HG02840 (cell line): ENCODE data around the gene PTPRN.
"Not testable (repeated sequence)": the region's sequence is repeated elsewhere in the genome, so short reads cannot be mapped to it uniquely, and the experiment has no call there.

Experiments
- ATAC-seq: cut with Tn5 transposase; IDR thresholded peaks from one replicate; pipeline ENCODE4 v1.9.1; 2021; ENCODE audit warnings: mild to moderate bottlenecking, moderate library complexity, moderate number of reproducible peaks; ENCODE audit not compliant: unreplicated experiment, low FRiP score

Gene PTPRN

GRCh38 chr2:219289195-219289536 is 20.0 kb downstream of the PTPRN start:
- no peak for ATAC-seq

GRCh38 chr2:219287580-219288265 is 21.5 kb downstream of the PTPRN start:
- ATAC-seq = no peak

DNA sequence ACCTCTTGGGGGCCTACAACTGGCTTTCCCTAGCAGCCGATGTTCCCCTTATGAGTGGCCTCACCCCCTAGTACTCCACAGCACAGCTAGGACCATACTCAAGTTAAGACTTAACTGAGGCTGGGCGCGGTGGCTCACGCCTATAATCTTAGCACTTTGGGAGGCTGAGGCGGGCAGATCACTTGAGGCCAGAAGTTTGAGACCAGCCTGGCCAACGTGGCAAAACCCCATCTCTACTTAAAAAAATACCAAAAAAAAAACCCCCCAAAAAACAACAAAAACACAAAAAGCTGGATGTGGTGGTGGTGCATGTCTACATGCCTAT is 22.1 kb downstream of the PTPRN start:
- not testable (repeated sequence) for ATAC-seq

DNA sequence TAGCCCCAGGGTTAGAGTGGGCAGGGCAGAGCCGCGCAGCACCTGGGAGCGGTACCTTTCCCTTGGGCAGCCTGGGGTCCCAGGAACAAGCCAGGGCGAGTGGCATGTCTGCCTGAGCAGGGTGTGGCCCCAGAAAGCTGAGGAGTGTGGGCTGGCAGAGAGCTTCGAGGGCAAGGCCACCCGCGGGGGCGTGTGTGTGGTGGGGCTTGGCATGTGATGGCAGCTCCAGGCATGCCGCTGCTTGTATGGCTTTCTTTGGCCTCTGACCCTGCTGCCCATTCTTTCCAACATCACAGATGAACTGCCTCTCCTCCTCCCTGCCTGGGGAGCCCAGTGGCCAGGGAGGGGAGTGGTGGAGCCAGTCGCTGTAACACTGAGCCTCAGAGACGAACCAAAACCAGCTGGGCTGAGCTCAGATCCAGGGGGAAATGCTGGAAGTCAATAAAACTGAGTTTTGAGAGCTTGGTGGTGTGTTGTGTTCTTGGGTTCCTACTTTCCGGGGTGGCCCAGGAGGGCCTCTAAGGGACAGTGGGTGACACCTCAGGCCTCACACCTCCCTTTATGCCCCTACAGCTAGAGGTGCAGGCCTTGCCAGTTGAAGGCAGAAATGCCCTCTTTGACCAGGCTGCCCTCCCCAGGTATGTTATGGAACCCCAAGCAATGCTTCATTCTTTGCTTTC is 22.6 kb downstream of the PTPRN start:
- no peak for ATAC-seq

DNA sequence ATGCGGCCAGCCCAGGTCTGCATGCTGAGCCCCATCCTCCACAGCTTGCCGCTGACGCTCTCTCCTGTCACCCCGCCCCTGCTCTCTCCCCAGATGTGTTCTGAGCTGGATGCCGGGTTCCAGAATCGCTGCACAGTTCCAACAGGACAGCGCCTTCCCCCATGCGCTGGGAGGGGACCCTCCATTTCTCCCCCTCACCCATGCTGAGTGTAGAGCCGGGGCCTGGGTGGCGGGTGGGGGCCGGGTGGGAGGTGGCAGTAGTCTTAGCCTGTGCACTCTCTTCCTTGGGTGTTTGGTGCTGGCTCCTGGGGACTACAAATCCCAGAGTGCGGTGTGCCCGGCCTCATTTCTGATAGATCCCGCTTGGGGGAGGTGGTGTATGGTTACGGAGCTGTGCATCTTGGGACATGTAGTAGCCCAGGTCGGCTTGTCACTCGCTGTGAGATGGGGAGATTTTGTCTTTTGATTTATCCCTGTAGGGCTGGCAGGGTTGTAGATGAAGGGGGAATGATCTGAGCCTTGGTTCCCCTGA is 23.2 kb downstream of the PTPRN start:
- no peak for ATAC-seq

DNA sequence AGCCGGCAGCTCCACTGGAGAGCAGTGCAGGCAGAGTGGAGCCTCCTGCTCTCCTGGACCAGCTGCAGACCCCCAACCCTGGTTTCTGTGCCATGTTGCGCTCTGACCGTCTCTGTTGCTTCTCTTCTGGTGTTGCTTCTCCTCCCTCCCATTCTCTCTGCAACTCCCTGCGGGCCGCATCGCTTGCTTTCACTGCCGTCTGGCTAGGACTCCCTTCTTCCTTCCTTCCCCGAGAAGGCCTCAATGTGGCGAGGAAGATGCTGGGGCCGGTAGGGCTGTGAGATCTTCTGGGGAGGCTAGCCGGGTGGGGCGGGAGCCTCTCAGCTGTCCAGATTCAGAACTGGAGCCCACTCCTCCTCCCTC is 23.8 kb downstream of the PTPRN start:
- no peak for ATAC-seq

- no peak for ATAC-seq
These were observed 24.5 kb downstream of the PTPRN start for GRCh38 chr2:219284501-219285372.

DNA sequence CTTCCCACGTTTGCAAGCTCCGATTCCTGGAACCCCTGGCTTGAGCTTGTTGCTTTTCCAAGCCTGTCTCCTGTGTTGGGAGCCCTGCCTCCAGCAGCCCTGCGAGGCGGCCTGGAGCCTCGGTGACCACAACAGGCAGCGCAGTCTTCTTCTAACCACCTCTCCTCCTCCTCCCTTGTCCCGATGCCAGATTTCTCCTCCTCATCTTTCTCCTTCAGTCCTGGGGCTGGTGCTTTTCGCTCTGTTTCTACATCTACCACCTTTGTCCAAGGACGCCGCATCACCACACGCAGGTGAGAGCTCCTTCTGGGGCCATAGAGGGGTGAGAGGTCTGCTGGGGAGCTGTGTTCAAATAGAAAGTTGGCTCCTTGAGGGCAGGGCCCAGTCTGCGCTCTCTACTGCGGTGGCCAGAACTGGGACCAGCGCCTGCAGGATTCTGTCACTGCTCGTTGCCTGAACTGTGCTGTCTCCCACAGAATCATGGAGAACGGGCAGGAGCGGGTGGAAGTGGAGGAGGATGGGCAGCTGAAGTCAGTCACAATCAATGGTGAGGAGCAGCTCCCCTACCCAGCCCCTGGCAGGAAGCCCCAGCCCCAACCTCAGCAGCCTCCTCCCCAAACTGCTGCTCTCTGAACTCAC is 26.1 kb downstream of the PTPRN start:
- ATAC-seq = no peak

DNA sequence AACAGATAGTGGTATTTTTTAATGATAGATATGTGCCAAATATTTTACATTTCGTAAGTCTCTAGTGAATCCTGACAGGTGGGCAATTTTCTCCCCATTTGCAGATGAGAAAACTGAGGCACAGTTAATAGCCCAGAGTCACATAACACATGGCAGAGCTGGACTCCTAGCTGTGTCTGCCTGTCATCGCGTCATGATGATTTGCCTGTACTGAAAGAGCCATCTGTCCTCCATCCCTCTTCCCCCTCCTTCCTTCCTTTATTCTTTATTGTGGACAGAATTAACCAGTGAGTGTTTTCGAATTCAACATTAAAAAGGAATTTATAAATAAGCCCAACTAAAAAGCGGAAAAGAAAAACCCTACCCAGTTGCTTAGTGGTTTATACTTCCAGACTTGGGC is 26.8 kb downstream of the PTPRN start:
- ATAC-seq = no peak

GRCh38 chr2:219281588-219281987 is 27.6 kb downstream of the PTPRN start:
- no peak for ATAC-seq

- no peak for ATAC-seq
These were observed 28.6 kb downstream of the PTPRN start for GRCh38 chr2:219280651-219281050.

- no peak for ATAC-seq
These were observed 29.2 kb downstream of the PTPRN start for GRCh38 chr2:219279916-219280516.

- peak; percentile 88 for ATAC-seq
These were observed 29.9 kb downstream of the PTPRN start, which contains the start of gene DNAJB2 for GRCh38 chr2:219279151-219279915. Gene DNAJB2, plus strand, starts transcription at chr2:219279366. Its CDS starts 468 bp downstream, at chr2:219279834.

- ATAC-seq = peak; percentile 2
These were observed 30.5 kb downstream of the PTPRN start for GRCh38 chr2:219278655-219279150.

DNA sequence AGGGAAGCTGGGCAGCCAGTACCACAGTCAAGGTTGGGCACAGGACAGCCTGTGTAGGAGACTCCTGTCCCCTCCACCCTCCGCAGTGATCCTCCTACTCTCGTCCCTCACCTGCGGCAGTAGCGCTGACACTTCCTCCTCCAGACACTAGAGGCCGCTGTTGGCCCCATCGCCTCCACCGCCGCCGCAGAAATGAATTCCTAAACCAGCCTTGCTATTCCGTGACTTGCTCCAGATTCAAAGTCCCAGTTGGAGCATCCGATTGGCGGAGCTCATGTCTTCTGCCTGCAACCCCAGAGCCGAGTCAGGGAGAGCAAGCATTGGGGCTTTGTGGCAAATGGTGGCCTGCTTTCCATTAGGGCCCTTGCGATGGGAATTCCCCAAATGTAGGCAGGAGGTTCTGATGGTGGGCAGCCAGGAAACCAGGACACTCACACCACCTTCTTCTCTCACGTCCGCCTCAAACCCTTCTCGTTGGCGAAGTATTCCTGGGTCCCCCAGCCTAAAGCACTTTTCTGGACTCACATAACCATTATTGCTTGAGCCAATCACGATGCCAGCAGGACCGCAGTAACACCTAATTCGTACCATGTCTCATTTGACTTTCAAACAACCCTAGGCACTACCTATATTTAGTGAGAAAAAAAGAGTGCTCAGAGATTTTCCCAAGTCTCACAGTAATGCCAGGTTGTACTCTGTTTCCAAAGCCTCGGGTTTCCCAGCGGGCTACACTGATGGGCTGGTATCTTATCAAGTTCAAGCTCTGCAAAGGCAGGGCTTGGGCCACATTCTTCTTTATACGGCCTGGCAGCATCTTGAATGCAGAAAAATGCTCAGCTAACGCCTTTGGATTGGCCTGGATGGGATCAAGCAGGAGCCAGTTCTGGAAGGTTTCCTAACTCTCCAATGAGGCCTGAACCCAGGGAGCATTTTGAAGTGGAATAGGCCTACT is 31.2 kb downstream of the PTPRN start:
- ATAC-seq = no peak

DNA sequence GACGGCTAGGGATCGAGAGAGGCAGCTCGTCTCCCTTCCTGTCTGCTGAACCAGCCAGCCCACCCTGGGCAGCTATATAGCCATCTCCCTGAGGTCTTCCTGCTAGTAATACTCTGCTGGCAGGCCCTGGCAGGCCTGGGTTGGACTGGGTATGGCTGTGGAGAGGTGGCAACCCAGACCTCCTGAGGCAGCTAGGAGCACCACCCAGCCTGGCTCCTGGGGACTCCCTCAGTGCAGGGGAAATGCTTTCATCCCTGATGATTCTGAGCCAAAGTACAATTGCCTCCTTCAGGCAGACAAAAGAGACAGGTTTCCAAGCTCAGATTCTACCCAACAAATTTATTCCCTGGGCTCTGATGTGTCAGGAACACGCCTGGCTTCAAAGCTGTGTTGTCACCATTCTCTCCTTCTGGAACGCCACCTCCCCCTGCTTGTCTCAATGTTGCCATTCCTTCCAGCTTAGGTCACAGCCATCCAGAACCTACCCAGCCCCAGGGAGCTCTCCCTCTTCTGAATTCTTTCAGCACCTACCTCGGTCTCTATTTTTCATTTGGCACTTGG is 34.8 kb downstream of the PTPRN start:
- no peak for ATAC-seq

DNA sequence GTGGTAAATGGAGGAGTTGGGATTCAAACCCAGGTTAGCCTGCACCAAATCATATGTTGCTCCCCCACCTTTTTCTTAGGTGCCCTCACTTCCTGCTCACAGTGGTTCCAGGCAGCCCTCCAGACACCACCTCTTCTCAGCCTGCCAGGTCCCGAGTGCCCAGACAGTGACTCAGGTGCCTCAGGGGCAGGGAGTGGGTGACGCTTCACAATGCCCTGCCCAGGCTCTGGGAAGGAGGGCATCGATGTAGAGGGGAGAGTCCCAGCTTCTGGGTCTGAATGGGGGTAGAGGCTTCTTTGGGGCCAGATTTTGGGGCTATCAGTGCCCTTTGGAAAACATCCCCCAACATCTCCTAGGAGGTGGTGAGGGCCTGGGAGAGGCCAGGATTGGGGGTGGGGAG is 35.3 kb downstream of the PTPRN start:
- no peak for ATAC-seq

- ATAC-seq = no peak
These were observed 36.2 kb downstream of the PTPRN start for GRCh38 chr2:219272995-219273394.
